ENCODE results near the gene IL6ST.

IL6ST gene

DNA sequence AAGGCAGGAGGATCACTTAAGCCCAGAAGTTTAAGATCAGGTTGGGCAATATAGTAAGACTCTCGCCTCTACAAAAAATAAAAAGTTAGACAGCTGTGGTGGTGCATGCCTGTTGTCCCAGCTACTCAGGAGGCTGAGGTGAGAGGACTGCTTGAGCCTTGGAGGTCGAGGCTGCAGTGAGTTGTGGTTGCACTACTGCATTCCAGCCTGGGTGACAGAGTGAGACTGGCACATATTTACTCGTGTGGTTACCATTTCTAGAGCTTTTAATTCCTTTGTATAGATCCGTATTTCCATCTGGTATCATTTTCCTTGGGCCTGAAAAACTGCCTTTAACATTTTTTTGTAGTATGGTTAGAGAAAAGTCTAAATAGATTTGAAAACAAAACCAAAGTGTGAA lies 7.8 kb downstream of the IL6ST start:
- H3K4me3 ChIP-seq (ENCODE audit: control insufficient read depth, low read depth, low read length): no peak overlapping the region
- TF ChIP-seq, protein P1, sequence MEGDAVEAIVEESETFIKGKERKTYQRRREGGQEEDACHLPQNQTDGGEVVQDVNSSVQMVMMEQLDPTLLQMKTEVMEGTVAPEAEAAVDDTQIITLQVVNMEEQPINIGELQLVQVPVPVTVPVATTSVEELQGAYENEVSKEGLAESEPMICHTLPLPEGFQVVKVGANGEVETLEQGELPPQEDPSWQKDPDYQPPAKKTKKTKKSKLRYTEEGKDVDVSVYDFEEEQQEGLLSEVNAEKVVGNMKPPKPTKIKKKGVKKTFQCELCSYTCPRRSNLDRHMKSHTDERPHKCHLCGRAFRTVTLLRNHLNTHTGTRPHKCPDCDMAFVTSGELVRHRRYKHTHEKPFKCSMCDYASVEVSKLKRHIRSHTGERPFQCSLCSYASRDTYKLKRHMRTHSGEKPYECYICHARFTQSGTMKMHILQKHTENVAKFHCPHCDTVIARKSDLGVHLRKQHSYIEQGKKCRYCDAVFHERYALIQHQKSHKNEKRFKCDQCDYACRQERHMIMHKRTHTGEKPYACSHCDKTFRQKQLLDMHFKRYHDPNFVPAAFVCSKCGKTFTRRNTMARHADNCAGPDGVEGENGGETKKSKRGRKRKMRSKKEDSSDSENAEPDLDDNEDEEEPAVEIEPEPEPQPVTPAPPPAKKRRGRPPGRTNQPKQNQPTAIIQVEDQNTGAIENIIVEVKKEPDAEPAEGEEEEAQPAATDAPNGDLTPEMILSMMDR (conservative IDR thresholded peaks at IDR 0.05; ENCODE audit: control insufficient read depth, insufficient read depth, low read depth, low read length): no peak
- DNase-seq (ENCODE audit: low read depth): no peak

DNA sequence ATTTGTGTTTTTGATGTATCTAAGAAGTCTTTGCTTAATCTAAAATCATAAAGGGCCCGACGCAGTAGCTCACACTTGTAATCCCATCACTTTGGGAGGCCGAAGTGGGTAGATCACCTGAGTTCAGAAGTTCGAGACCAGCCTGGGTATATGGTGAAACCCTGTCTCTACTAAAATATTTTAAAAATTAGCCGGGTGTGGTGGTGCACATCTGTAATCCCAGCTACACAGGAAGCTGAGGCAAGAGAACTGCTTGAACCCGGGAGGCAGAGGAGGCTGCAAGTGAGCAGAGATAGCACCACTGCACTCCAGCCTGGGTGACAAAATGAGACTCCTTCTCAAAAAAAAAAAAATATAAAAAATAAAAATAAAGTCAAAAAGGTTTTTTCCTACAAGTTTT lies 9.6 kb downstream of the IL6ST start:
- no peak for DNase-seq (ENCODE audit: low read depth)
- TF ChIP-seq, protein P1 (conservative IDR thresholded peaks at IDR 0.05; ENCODE audit: control insufficient read depth, insufficient read depth, low read depth, low read length): no peak
- no peak overlapping the region for H3K4me3 ChIP-seq (ENCODE audit: control insufficient read depth, low read depth, low read length)

DNA sequence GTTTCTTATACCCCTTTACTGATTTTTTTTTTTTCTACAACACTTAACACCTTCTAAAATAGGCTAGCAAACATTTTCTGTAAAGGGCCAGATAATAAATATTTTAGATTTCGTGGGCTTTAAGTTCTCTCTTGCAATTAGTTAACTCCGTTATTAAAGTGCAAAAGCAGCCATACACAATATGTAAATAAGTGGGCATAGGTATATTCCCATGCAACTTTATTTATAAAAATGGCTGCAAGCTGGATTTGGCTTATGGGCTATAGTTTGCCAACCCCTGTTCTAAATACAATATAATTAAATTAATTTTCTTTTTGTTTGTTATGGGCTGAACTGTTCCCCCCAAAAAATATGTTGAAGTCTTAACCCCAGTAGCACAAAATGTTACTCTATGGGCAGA lies 10.8 kb downstream of the IL6ST start:
- H3K4me3 ChIP-seq (ENCODE audit: control insufficient read depth, low read depth, low read length): no peak overlapping the region
- TF ChIP-seq, protein P1 (conservative IDR thresholded peaks at IDR 0.05; ENCODE audit: control insufficient read depth, insufficient read depth, low read depth, low read length): no peak

DNA sequence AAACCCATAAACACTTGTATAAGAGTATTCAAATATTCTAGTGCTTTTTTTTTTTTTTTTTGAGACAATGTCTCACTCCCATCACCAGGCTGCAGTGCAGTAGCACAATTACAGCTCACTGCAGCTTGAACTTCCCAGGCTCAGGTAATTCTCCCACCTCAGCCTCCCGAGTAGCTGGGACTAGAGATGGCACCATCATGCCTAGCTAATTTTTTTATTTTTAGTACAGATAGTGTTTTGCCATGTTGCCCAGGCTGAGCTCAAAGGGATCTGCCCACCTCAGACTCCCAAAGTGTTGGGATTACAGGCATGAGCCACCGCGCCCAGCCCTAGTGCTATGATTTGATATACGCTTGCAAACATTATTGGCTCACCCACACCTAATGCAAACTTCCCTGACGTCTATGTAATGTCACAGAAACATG lies 11.8 kb downstream of the IL6ST start:
- TF ChIP-seq, protein P1 (conservative IDR thresholded peaks at IDR 0.05; ENCODE audit: control insufficient read depth, insufficient read depth, low read depth, low read length): peak; percentile 10
- DNase-seq (ENCODE audit: low read depth): peak; percentile 18
- no peak overlapping the region for H3K4me3 ChIP-seq (ENCODE audit: control insufficient read depth, low read depth, low read length)

More for the DNA sequence above, 10.8 kb downstream of the IL6ST start:
- DNase-seq (ENCODE audit: low read depth): no peak

DNA sequence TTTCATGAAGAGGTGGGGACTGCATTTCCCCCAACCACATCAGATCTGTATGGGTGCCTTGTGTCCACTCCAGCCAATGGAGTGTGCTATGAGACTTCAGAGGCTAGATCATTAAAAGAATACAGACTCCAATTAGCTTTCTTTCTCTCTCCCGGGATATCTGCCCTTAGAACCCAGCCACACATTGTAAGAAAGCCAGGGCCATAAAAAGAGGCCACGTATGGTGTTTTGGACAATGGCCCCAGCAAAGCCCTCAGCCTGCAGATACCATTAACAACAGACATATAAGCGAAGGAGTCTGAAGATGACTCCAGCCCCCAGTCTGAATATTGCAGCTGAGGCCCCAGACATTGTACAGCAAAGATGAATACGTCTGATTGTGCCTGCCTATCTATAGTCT lies 21.5 kb downstream of the IL6ST start:
- no peak for DNase-seq (ENCODE audit: low read depth)
- TF ChIP-seq, protein P1 (conservative IDR thresholded peaks at IDR 0.05; ENCODE audit: control insufficient read depth, insufficient read depth, low read depth, low read length): no peak
- no peak overlapping the region for H3K4me3 ChIP-seq (ENCODE audit: control insufficient read depth, low read depth, low read length)

DNA sequence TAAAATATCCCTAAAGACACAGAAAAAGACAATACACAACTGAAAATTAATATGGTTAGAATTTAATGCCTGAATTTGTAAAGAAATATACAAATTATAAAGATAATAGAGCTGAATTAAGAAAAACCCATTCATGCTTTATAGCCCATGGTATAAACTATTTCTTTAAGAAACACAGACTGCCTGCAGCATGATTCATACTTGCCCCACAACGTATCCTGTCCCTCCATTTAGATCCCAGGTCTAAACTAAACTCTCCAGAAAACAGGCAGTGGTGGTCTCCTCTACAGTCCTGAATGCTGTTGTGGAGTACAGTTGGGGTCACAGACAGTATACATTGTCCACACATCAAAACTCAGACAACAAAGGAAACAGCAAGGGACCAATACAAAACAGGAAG lies 24.8 kb downstream of the IL6ST start:
- no peak overlapping the region for H3K4me3 ChIP-seq (ENCODE audit: control insufficient read depth, low read depth, low read length)
- DNase-seq (ENCODE audit: low read depth): peak; percentile 37
- TF ChIP-seq, protein P1 (conservative IDR thresholded peaks at IDR 0.05; ENCODE audit: control insufficient read depth, insufficient read depth, low read depth, low read length): no peak

DNA sequence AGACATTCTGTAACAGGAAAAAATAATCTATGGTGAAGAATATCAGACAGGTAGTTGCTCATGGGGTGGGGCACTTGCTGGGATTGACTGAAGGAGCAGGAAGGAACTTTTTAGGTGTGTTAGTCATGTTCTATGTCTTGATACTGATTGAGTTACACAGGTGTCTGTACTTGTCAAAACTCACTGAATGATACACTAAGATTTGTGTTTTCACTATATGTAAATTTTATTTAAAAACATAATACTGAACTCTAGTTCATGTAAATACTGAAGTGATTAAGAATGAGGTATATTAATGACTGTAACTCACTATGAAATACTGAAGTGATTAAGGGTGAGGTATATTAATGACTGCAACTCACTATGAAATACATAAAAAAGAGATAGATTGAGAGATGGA lies 28.5 kb downstream of the IL6ST start:
- no peak for DNase-seq (ENCODE audit: low read depth)
- no peak overlapping the region for H3K4me3 ChIP-seq (ENCODE audit: control insufficient read depth, low read depth, low read length)
- TF ChIP-seq, protein P1 (conservative IDR thresholded peaks at IDR 0.05; ENCODE audit: control insufficient read depth, insufficient read depth, low read depth, low read length): no peak

Measured in fibroblast of mammary gland (primary cell).